Osteocyte (in vitro differentiated cells): ENCODE results near the gene PDE4D. TPM values are rescaled to one million over a fixed set of nuclear protein-coding genes. Genes with fewer than 3 reads are reported as not detected.
"Not testable (repeated sequence)": the region's sequence is repeated elsewhere in the genome, so short reads cannot be mapped to it uniquely, and the experiment has no call there.

Source experiments
- DNase-seq: peaks from one replicate; pipeline ENCODE4 v3.0.0; 2021; ENCODE audit warnings: mixed read lengths; ENCODE audit not compliant: unreplicated experiment; ENCODE audit errors: extremely low spot score
- H3K27ac Mint-ChIP-seq: one replicate; pipeline ENCODE4 v1.8.0; 2021; ENCODE audit warnings: mild to moderate bottlenecking, mixed read lengths; ENCODE audit not compliant: unreplicated experiment
- H3K27me3 Mint-ChIP-seq: one replicate; pipeline ENCODE4 v1.8.0; 2021; ENCODE audit warnings: mixed read lengths; ENCODE audit not compliant: unreplicated experiment
- H3K36me3 Mint-ChIP-seq: one replicate; pipeline ENCODE4 v1.8.0; 2021; ENCODE audit warnings: mixed read lengths; ENCODE audit not compliant: unreplicated experiment
- H3K4me1 Mint-ChIP-seq: one replicate; pipeline ENCODE4 v1.8.0; 2021; ENCODE audit warnings: mixed read lengths; ENCODE audit not compliant: unreplicated experiment
- H3K4me3 Mint-ChIP-seq: one replicate; pipeline ENCODE4 v1.8.0; 2021; ENCODE audit warnings: mild to moderate bottlenecking, moderate library complexity, mixed read lengths; ENCODE audit not compliant: unreplicated experiment
- H3K9me3 Mint-ChIP-seq: one replicate; pipeline ENCODE4 v1.8.0; 2021; ENCODE audit warnings: mixed read lengths; ENCODE audit not compliant: unreplicated experiment
- total RNA-seq: library from RNA; stranded (reverse); gene quantifications from 2 replicates; pipeline ENCODE4 v1.2.1, GENCODE V29; 2021
- TF ChIP-seq, protein P1 (sequence below): fragments of 200-600 bp; sonication (generic); IDR thresholded peaks from 2 replicates; pipeline ENCODE4 v1.5.0; 2021; ENCODE audit warnings: antibody characterized with exemption, mild to moderate bottlenecking, moderate library complexity

The PDE4D gene
- total RNA-seq, 1 donor from 2014 or later, result 24.2 TPM

- Mint-ChIP-seq H3K27ac (no peak overlapping the region), H3K36me3 (no peaks in the 10 kb centered on the region), H3K9me3 (peaks cover 7% of the 10 kb centered on the region), H3K27me3 (no peaks in the 10 kb centered on the region), H3K4me3 (no peak overlapping the region), H3K4me1 (peaks cover 9% of the 10 kb centered on the region)
- TF ChIP-seq, protein P1, sequence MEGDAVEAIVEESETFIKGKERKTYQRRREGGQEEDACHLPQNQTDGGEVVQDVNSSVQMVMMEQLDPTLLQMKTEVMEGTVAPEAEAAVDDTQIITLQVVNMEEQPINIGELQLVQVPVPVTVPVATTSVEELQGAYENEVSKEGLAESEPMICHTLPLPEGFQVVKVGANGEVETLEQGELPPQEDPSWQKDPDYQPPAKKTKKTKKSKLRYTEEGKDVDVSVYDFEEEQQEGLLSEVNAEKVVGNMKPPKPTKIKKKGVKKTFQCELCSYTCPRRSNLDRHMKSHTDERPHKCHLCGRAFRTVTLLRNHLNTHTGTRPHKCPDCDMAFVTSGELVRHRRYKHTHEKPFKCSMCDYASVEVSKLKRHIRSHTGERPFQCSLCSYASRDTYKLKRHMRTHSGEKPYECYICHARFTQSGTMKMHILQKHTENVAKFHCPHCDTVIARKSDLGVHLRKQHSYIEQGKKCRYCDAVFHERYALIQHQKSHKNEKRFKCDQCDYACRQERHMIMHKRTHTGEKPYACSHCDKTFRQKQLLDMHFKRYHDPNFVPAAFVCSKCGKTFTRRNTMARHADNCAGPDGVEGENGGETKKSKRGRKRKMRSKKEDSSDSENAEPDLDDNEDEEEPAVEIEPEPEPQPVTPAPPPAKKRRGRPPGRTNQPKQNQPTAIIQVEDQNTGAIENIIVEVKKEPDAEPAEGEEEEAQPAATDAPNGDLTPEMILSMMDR, result no peak
- DNase-seq, result no peak
Measured at GRCh38 chr5:59418808-59419207, 474.7 kb downstream of the PDE4D start.

DNA sequence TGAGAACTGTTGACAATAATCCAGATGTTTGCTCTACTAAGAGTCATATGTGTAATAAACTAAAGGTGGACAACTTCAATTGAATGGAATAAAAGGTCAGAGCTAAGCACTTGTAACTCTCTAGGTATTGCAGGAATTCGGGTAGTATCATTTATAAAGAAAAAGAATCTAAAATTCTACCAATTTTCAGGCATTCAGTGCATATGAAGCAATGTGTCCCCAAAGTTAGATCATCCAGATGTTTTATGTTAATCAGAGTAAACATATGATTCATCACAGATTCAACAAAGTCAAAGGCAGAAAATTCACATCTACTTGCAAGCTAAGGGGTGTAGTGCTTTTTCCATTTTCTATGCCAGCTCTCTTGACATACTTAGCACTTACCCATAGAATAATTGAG lies 477.1 kb downstream of the PDE4D start:
- Mint-ChIP-seq H3K9me3 (peaks cover 3% of the 10 kb centered on the region), H3K27me3 (no peaks in the 10 kb centered on the region), H3K27ac (no peak overlapping the region), H3K36me3 (no peaks in the 10 kb centered on the region), H3K4me3 (no peak overlapping the region), H3K4me1 (no peaks in the 10 kb centered on the region)
- no peak for DNase-seq
- TF ChIP-seq, protein P1, result no peak

- DNase-seq, result no peak
- H3K36me3 Mint-ChIP-seq, result no peaks in the 10 kb centered on the region
- no peaks in the 10 kb centered on the region for H3K4me1 Mint-ChIP-seq
- H3K9me3 Mint-ChIP-seq, result peaks cover 3% of the 10 kb centered on the region
- H3K27ac Mint-ChIP-seq, result no peak overlapping the region
- TF ChIP-seq, protein P1, result no peak
- no peaks in the 10 kb centered on the region for H3K27me3 Mint-ChIP-seq
- no peak overlapping the region for H3K4me3 Mint-ChIP-seq
Measured at GRCh38 chr5:59416026-59416425, 477.5 kb downstream of the PDE4D start.

GRCh38 chr5:59412428-59412827 lies 481.1 kb downstream of the PDE4D start:
- Mint-ChIP-seq H3K4me1 (no peaks in the 10 kb centered on the region), H3K9me3 (peaks cover 13% of the 10 kb centered on the region), H3K36me3 (peaks cover under 1% of the 10 kb centered on the region), H3K27ac (no peak overlapping the region), H3K4me3 (no peak overlapping the region), H3K27me3 (no peaks in the 10 kb centered on the region)
- no peak for DNase-seq
- TF ChIP-seq, protein P1, result no peak

DNA sequence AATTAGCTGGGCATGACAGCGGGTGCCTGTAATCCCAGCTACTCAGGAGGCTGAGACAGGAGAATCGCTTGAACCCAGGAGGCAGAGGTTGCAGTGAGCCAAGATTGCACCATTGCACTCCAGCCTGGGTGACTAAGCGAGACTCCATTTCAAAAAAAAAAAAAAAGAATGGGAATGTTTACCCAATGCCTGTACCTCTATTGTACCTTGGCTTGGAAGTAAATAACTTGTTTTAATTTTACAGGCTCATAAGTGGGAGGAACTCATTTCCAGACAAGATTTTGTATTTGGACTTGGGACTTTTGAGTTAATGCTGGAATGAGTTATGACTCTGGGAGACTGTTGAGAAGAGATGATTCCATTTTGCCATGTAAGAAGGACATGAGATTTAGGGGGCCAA lies 484.5 kb downstream of the PDE4D start:
- H3K9me3 Mint-ChIP-seq, result peaks cover 43% of the 10 kb centered on the region
- H3K27me3 Mint-ChIP-seq, H3K4me3 Mint-ChIP-seq, H3K36me3 Mint-ChIP-seq, DNase-seq, H3K4me1 Mint-ChIP-seq, H3K27ac Mint-ChIP-seq: not testable (repeated sequence)

GRCh38 chr5:59407967-59408366 lies 485.6 kb downstream of the PDE4D start:
- Mint-ChIP-seq H3K27ac (no peak overlapping the region), H3K4me3 (no peak overlapping the region), H3K36me3 (peaks cover 13% of the 10 kb centered on the region), H3K27me3 (no peaks in the 10 kb centered on the region), H3K9me3 (peaks cover 51% of the 10 kb centered on the region), H3K4me1 (no peaks in the 10 kb centered on the region)
- no peak for DNase-seq
- TF ChIP-seq, protein P1, result no peak
